WERI-Rb-1 (cell line): ENCODE results near the gene HMX2.

Source experiments
- DNase-seq: peaks from one replicate; pipeline ENCODE4 v3.0.0-alpha.2; 2020
- H3K27ac ChIP-seq: fragments of 250-450 bp; sonication (Bioruptor Pico); 2 replicates; pipeline ENCODE4 v1.5.1; 2020; ENCODE audit warnings: mild to moderate bottlenecking, moderate library complexity
- H3K27me3 ChIP-seq: fragments of 250-450 bp; sonication (Bioruptor Pico); 2 replicates; pipeline ENCODE4 v1.5.1; 2021; ENCODE audit warnings: mild to moderate bottlenecking, low read depth, moderate library complexity; ENCODE audit not compliant: insufficient read depth, severe bottlenecking
- H3K36me3 ChIP-seq: fragments of 250-450 bp; sonication (Bioruptor Pico); 2 replicates; pipeline ENCODE4 v1.5.1; 2020; ENCODE audit warnings: mild to moderate bottlenecking, moderate library complexity
- H3K4me3 ChIP-seq: 2 replicates; pipeline ENCODE4 v1.5.1; 2011; ENCODE audit warnings: low read depth, mild to moderate bottlenecking, control low read depth, low read length
- H3K9me3 ChIP-seq: fragments of 250-450 bp; sonication (Bioruptor Pico); 2 replicates; pipeline ENCODE4 v1.5.1; 2021; ENCODE audit warnings: mild to moderate bottlenecking, moderate library complexity; ENCODE audit not compliant: severe bottlenecking
- TF ChIP-seq, protein P1 (sequence below): IDR thresholded peaks from 2 replicates; pipeline ENCODE4 v1.5.1; 2011; ENCODE audit warnings: low read depth, mild to moderate bottlenecking, control low read depth, inconsistent platforms, low read length

Gene HMX2

DNA sequence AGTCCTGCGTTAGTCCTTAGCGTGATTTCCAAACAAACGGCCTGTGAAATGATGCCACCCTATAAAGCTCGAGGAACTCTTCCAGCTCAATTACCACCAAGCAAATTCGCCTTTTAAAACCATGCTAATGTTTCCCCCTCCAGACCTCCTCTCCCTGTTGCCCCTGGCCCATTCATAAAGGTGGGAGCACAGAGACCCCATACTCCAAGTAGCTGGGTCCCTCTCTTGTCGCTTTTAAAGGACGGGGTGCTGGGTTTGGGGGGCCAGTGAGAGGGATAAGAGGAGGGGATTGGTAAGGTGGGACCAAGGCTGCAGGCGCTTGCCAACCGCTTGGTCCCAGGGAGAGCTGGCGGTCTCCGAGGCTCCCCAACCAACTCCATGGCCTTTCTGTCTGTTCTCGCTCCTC is 1.2 kb downstream of the HMX2 start:
- no peaks in the 10 kb centered on the region; the same call in 1 of the 2 replicates for H3K36me3 ChIP-seq
- TF ChIP-seq, protein P1, sequence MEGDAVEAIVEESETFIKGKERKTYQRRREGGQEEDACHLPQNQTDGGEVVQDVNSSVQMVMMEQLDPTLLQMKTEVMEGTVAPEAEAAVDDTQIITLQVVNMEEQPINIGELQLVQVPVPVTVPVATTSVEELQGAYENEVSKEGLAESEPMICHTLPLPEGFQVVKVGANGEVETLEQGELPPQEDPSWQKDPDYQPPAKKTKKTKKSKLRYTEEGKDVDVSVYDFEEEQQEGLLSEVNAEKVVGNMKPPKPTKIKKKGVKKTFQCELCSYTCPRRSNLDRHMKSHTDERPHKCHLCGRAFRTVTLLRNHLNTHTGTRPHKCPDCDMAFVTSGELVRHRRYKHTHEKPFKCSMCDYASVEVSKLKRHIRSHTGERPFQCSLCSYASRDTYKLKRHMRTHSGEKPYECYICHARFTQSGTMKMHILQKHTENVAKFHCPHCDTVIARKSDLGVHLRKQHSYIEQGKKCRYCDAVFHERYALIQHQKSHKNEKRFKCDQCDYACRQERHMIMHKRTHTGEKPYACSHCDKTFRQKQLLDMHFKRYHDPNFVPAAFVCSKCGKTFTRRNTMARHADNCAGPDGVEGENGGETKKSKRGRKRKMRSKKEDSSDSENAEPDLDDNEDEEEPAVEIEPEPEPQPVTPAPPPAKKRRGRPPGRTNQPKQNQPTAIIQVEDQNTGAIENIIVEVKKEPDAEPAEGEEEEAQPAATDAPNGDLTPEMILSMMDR, result no peak
- peaks cover 89% of the 10 kb centered on the region for H3K27me3 ChIP-seq
- no peak overlapping the region for H3K27ac ChIP-seq
- H3K4me3 ChIP-seq, result peak overlapping the region; percentile 44
- DNase-seq, result no peak
- H3K9me3 ChIP-seq, result peaks cover 6% of the 10 kb centered on the region

DNA sequence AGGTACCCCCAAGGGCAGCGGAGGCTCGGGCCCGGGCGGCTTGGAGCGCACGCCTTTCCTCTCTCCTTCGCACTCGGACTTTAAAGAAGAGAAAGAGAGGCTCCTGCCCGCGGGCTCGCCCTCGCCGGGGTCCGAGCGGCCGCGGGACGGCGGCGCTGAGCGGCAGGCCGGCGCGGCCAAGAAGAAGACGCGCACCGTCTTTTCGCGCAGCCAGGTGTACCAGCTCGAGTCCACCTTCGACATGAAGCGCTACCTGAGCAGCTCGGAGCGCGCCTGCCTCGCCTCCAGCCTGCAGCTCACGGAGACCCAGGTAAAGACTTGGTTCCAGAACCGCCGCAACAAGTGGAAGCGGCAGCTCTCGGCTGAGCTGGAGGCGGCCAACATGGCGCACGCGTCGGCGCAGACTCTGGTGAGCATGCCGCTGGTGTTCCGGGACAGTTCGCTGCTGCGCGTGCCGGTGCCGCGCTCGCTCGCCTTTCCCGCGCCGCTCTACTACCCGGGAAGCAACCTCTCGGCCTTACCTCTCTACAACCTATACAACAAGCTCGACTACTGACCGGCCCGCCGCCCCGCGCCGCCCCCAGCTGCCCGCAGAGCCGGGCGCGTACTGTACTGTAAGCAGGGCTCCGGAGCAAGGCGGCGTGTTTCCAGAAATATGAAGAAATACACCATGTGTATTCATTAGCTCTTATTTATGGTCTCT is 1.8 kb downstream of the HMX2 start:
- Histone ChIP-seq H3K27me3 (peaks cover 83% of the 10 kb centered on the region), H3K4me3 (peak overlapping the region; percentile 44), H3K9me3 (peaks cover 9% of the 10 kb centered on the region), H3K27ac (no peak overlapping the region), H3K36me3 (peaks cover 5% of the 10 kb centered on the region)
- TF ChIP-seq, protein P1, result no peak
- DNase-seq, result peak; percentile 32

DNA sequence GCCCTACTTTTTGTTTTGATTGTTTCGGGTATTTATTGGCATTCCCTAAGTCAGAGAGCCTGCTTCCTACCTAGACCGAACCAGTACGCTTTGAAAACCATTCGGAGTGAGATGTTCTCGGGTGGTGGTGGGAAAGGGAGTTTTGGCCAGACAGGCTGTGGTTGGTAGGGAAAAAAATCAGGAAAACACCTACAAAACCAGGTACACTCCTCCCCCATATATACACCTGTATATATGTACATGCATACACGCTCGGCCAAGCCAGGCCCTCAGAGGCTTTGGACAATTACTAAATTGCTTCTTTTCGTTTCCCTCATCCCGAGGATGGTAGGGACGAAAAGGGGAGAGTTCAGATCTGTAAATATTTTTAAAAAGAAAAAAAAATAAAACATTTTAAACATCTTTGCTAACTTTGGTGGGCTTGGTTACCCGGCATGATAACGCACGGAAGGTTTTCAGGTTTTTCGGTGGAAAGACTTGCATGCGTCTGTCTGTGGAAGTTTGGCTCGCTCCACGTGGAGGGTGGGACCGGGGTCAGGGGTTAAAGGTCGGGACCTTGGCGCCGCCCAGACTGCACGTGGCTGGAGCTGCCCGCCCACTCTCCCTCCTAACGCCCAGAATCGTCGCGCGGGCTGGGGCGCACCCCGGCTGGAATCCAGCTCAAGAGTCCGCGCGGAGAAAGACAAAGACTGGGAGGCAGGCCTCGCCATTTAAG is 2.5 kb downstream of the HMX2 start:
- DNase-seq, result no peak
- H3K27ac ChIP-seq, result no peak overlapping the region
- peaks cover 9% of the 10 kb centered on the region for H3K9me3 ChIP-seq
- peaks cover 13% of the 10 kb centered on the region for H3K36me3 ChIP-seq
- peaks cover 76% of the 10 kb centered on the region for H3K27me3 ChIP-seq
- peak overlapping the region; percentile 44 for H3K4me3 ChIP-seq
- TF ChIP-seq, protein P1, result no peak

DNA sequence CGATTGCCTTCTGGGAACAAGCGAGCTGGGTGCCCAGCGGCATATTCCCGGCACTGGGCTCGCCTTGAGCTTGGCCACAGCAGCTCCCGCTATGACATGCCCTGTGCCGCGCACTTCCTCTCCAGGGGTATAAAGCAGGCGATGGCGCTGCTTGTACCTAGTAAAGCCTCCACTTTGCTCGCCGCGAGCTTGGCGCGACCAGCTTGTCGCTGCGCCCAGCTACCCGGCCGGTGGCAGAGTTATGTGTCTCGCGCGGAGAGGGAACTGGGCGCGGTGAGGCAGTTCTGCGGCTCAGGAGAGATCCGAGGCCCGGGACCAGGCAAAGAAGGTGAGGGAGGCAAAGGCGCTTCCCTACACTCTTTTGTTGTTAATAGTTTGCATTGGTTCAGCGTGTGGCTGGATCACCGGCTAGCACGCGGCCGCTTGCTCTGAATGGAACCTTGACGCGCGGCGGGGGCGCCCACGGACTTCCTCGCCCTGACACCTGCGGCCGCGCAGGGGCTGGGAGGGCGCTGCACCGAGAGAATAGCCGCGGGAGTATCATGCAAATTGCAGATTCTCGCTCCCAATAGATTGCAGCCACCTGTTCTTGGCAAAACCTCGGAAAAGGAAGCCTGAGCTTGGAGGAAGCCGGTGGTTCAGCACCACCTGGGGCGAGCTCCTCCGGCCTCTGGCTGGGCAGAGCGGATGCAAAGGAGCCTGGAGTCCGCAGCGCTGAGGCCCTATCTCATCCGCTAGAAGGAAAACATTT is 3.2 kb downstream of the HMX2 start:
- H3K27me3 ChIP-seq, result peaks cover 69% of the 10 kb centered on the region
- H3K36me3 ChIP-seq, result peaks cover 20% of the 10 kb centered on the region
- no peak overlapping the region for H3K27ac ChIP-seq
- peak; percentile 47 for DNase-seq
- H3K4me3 ChIP-seq, result peak overlapping the region; percentile 39
- TF ChIP-seq, protein P1, result no peak
- peaks cover 9% of the 10 kb centered on the region for H3K9me3 ChIP-seq

DNA sequence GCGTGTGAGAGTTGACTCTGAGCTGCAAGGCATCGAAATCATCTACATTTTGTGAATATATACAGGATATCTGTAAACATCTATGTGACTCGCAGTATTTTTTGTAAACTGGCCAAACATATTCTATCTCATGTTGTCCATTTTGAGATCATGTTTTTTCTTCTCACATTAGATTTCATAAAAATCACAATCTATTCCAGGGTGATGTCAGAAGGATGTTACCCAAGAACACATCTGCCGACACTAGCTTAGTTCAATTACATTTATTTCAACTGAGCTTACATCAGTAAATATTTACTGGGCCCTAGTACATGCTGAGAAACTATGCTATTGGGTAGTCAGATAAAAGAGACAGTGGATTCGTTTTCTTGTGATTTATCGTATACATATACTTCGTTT is 3.8 kb downstream of the HMX2 start:
- TF ChIP-seq, protein P1, result no peak
- H3K4me3 ChIP-seq, result no peak overlapping the region

More for the DNA sequence above, 3.8 kb downstream of the HMX2 start:
- Histone ChIP-seq H3K9me3 (peaks cover 9% of the 10 kb centered on the region), H3K36me3 (peaks cover 26% of the 10 kb centered on the region), H3K27ac (no peak overlapping the region), H3K27me3 (peaks cover 63% of the 10 kb centered on the region)
- no peak for DNase-seq
